Cardiac fibroblast (primary cell): ENCODE results near the gene ACTG2.
"Not testable (repeated sequence)": the region's sequence is repeated elsewhere in the genome, so short reads cannot be mapped to it uniquely, and the experiment has no call there.

Experiments used
- DNase-seq, 2 donors: peaks; one replicate each; pipeline versions ENCODE4 v3.0.0 to v3.0.0-alpha.2; 2010; ENCODE audit warnings: low read depth in 2 of 2
- H3K4me3 ChIP-seq, 2 donors: replicated peaks in 1 of 2; 1 replicate in 1 of 2; 2 replicates in 1 of 2; pipeline ENCODE4 v1.5.1; 2011; ENCODE audit warnings: low read depth in 2 of 2, low read length in 2 of 2, mild to moderate bottlenecking in 2 of 2, moderate library complexity in 1 of 2
- CTCF ChIP-seq: IDR thresholded peaks from one replicate; pipeline ENCODE4 v1.5.1; 2011; ENCODE audit warnings: low read depth, mild to moderate bottlenecking, low read length, inconsistent platforms

The ACTG2 gene

DNA sequence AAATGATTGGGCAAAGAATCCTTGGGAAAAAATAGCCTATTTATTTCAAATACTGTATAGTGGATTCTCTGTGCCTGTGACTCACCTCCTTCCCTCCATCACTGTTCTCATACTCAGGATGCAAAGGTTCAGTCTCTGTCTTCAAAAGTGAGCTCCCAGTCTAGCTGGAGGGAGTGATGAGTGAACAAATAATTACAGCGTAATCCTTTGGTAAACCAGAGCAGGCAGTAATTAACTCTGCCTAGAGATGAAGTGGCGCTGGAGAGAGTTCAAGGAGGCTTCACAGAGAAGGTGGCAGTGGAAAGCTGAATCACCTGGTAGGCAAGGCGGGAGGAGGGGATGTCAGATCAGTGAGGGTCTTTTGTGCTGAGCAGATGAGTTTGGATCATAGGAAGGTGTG lies 40.4 kb downstream of the ACTG2 start:
- no peak for TF ChIP-seq CTCF
- no peak for DNase-seq
- no peak overlapping the region for H3K4me3 ChIP-seq

- H3K4me3 ChIP-seq = no peak overlapping the region
- DNase-seq = no peak
- TF ChIP-seq CTCF = no peak
Measured at GRCh38 chr2:73935641-73936040, 42.8 kb downstream of the ACTG2 start.

GRCh38 chr2:73937103-73937885 lies 44.5 kb downstream of the ACTG2 start:
- no peak for TF ChIP-seq CTCF
- peak in 1 of 2 donors; percentile 15 for DNase-seq
- no peak overlapping the region for H3K4me3 ChIP-seq

DNA sequence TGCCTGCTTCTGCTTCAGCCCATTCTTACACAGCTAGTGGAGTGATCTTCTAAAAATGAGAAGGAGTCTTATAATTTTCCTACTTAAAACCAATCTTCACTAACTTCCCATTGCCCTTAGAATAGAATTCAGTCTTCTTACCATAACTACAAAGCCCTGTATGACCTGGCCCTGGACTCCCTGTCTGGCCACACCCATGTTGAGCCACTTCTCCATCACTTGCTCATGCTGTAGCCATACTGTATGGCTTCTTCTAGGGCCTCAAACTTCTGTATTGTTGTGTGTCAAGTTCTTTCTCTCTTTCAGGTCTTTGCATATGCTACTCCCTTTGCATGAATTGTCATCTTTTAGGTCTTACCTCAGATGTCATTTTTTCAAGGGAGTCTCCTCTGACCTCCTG lies 45.1 kb downstream of the ACTG2 start:
- H3K4me3 ChIP-seq = no peak overlapping the region
- no peak for DNase-seq
- TF ChIP-seq CTCF = no peak

DNA sequence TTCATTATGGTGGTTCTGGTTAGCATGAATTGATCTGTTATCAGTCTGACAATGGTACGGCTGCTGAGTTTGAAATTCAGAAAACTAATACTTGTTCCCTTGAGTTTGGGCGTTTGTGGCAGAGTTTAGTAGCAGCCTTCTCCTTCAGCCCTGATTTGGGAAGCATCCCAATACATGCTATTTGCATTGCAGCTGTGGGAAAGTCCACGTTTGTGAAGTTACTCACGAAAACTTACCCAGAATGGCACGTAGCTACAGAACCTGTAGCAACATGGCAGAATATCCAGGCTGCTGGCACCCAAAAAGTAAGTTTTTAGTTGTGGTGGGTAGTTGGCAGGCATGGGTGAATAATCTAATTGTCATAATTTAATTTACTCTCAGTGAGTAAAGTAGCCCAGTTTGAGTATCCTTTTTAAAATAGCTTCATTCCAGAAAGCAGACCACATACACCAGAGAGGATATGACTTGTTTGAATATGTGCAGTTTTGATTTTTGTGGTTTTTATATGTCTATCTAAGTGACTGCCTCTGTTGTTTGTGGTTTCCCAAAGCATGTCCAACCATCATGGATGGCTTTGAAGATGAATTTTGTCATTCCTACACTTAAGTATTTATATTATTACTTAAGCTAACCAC lies 46.0 kb downstream of the ACTG2 start:
- H3K4me3 ChIP-seq = no peak overlapping the region
- DNase-seq = peak; percentile 37 to 75
- TF ChIP-seq CTCF = no peak

DNA sequence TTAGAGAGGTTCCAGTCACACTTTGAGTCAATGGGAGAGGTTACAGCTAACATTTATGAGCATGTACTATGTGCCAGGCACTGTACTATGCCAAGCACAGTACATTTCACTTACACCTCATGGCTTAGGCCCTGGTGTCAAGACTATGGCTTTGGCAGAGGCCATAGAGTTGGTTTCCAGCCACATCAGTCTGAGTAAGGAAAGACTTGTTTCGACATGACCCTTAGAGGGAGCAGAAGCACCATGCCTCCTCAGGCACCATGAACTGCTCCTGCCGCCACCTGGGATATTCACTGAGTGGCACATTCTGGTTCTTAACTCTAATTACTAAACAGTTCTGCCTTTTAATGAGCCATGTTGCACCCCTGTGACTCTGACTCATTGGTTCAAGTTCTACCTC lies 46.6 kb downstream of the ACTG2 start:
- H3K4me3 ChIP-seq = no peak overlapping the region
- TF ChIP-seq CTCF = no peak
- peak; percentile 51 to 65 for DNase-seq

- not testable (repeated sequence) for H3K4me3 ChIP-seq, DNase-seq
Measured at GRCh38 chr2:73940066-73940465, 47.3 kb downstream of the ACTG2 start.
